Measurements from ENCODE around the gene TEAD1. TPM values are rescaled to one million over a fixed set of nuclear protein-coding genes. Genes with fewer than 3 reads are reported as not detected.

The TEAD1 gene
- total RNA-seq, 1 experiment from 2014 or later, result 106 TPM

GRCh38 chr11:12790861-12791616, 116.8 kb downstream of the TEAD1 start:
- Histone ChIP-seq H3K27me3 (ENCODE audit: insufficient read depth, low read depth) (no peaks in the 10 kb centered on the region), H3K4me2 (no peak overlapping the region), H3F3A (ENCODE audit: insufficient read depth, low read depth) (peaks cover 6% of the 10 kb centered on the region; the same call in 1 of the 2 replicates), H3K4me1 (replicated peaks; ENCODE audit: insufficient read depth) (0 out of 2 replicates have a peak, but pooled peaks cover 11% of the 10 kb centered on the region), H3K9me2 (ENCODE audit: insufficient read depth) (no peaks in the 10 kb centered on the region), H3K79me2 (ENCODE audit: low read depth) (peaks cover 45% of the 10 kb centered on the region), H3K27ac (no peak overlapping the region), H2AFZ (no peak overlapping the region), H3K4me3 (no peak overlapping the region), H4K20me1 (ENCODE audit: insufficient read depth) (no peaks in the 10 kb centered on the region; the same call in 1 of the 2 replicates), H3K36me3 (ENCODE audit: low read depth) (0 out of 2 replicates have a peak, but pooled peaks cover 3% of the 10 kb centered on the region), H3K9me3 (ENCODE audit: insufficient read depth, low read depth) (no peaks in the 10 kb centered on the region)
- no TSS peak for BruUV-seq (replicated peaks)
- TF ChIP-seq CTCF (conservative IDR thresholded peaks at IDR 0.05), result no peak
- no peak for TF ChIP-seq EZH2 (IDR thresholded peaks at IDR 0.05; ENCODE audit: low read depth)
- no peak for DNase-seq
- CTCF ChIA-PET, result no interaction called here
- intact Hi-C loops (cut with micrococcal nuclease; ENCODE audit: unreplicated experiment), result no loop called here
- POLR2A ChIA-PET (ENCODE audit: unreplicated experiment), result interaction anchor here (0.6 kb wide), 2 partner anchors 113 to 704 kb away, joined by 4 read pairs; no protein-coding TSS in a partner anchor

GRCh38 chr11:12792018-12792417, 117.8 kb downstream of the TEAD1 start:
- peaks cover 51% of the 10 kb centered on the region for H3K79me2 ChIP-seq (ENCODE audit: low read depth)
- no peaks in the 10 kb centered on the region; the same call in 1 of the 2 replicates for H4K20me1 ChIP-seq (ENCODE audit: insufficient read depth)
- TF ChIP-seq EZH2 (IDR thresholded peaks at IDR 0.05; ENCODE audit: low read depth) (no peak), CTCF (conservative IDR thresholded peaks at IDR 0.05) (no peak)
- no peaks in the 10 kb centered on the region for H3K9me2 ChIP-seq (ENCODE audit: insufficient read depth)
- H3K36me3 ChIP-seq (ENCODE audit: low read depth), result 0 out of 2 replicates have a peak, but pooled peaks cover 3% of the 10 kb centered on the region
- H3K4me2 ChIP-seq, result no peak overlapping the region
- H3K4me1 ChIP-seq (replicated peaks; ENCODE audit: insufficient read depth), result 0 out of 2 replicates have a peak, but pooled peaks cover 11% of the 10 kb centered on the region
- POLR2A ChIA-PET (ENCODE audit: unreplicated experiment), result interaction anchor here (0.6 kb wide), 1 partner anchor 49 kb away, joined by 5 read pairs; no protein-coding TSS in a partner anchor
- no TSS peak for BruUV-seq (replicated peaks)
- no peaks in the 10 kb centered on the region for H3K9me3 ChIP-seq (ENCODE audit: insufficient read depth, low read depth)
- CTCF ChIA-PET, result no interaction called here
- no peak overlapping the region for H3K4me3 ChIP-seq
- H3F3A ChIP-seq (ENCODE audit: insufficient read depth, low read depth), result peaks cover 6% of the 10 kb centered on the region; the same call in 1 of the 2 replicates
- H3K27me3 ChIP-seq (ENCODE audit: insufficient read depth, low read depth), result no peaks in the 10 kb centered on the region
- intact Hi-C loops (cut with micrococcal nuclease; ENCODE audit: unreplicated experiment), result no loop called here
- no peak overlapping the region for H3K27ac ChIP-seq
- no peak overlapping the region for H2AFZ ChIP-seq
- no peak for DNase-seq

GRCh38 chr11:12792590-12792989, 118.4 kb downstream of the TEAD1 start:
- intact Hi-C loops (cut with micrococcal nuclease; ENCODE audit: unreplicated experiment), result no loop called here
- H4K20me1 ChIP-seq (ENCODE audit: insufficient read depth), result no peaks in the 10 kb centered on the region; the same call in 1 of the 2 replicates
- no peak for DNase-seq
- no peaks in the 10 kb centered on the region for H3K9me2 ChIP-seq (ENCODE audit: insufficient read depth)
- H3K79me2 ChIP-seq (ENCODE audit: low read depth), result peaks cover 56% of the 10 kb centered on the region
- H2AFZ ChIP-seq, result no peak overlapping the region
- 0 out of 2 replicates have a peak, but pooled peaks cover 3% of the 10 kb centered on the region for H3K36me3 ChIP-seq (ENCODE audit: low read depth)
- ChIA-PET POLR2A (ENCODE audit: unreplicated experiment) (no interaction called here), CTCF (interaction anchor here (1.0 kb wide), 1 partner anchor 462 kb away, joined by 3 read pairs; no protein-coding TSS in a partner anchor)
- peaks cover 6% of the 10 kb centered on the region; the same call in 1 of the 2 replicates for H3F3A ChIP-seq (ENCODE audit: insufficient read depth, low read depth)
- H3K4me1 ChIP-seq (replicated peaks; ENCODE audit: insufficient read depth), result peaks cover 13% of the 10 kb centered on the region; the same call in 1 of the 2 replicates
- no peaks in the 10 kb centered on the region for H3K9me3 ChIP-seq (ENCODE audit: insufficient read depth, low read depth)
- no peak overlapping the region for H3K4me3 ChIP-seq
- no peak overlapping the region for H3K27ac ChIP-seq
- BruUV-seq (replicated peaks), result no TSS peak
- no peak overlapping the region for H3K4me2 ChIP-seq
- no peaks in the 10 kb centered on the region for H3K27me3 ChIP-seq (ENCODE audit: insufficient read depth, low read depth)
- TF ChIP-seq EZH2 (IDR thresholded peaks at IDR 0.05; ENCODE audit: low read depth) (no peak), CTCF (conservative IDR thresholded peaks at IDR 0.05) (no peak)
